NCI-H1105 treated with DMSO at 0.1 percent for 48 hours (cell line): ENCODE results near the gene TMCC1.
A peak's percentile ranks its signal among the peaks of the same experiment; 100 is the strongest.

Experiments used
- DNase-seq: peaks from one replicate; lab custom pipeline; 2025; lab: John Stamatoyannopoulos, UW

TMCC1 gene

DNA sequence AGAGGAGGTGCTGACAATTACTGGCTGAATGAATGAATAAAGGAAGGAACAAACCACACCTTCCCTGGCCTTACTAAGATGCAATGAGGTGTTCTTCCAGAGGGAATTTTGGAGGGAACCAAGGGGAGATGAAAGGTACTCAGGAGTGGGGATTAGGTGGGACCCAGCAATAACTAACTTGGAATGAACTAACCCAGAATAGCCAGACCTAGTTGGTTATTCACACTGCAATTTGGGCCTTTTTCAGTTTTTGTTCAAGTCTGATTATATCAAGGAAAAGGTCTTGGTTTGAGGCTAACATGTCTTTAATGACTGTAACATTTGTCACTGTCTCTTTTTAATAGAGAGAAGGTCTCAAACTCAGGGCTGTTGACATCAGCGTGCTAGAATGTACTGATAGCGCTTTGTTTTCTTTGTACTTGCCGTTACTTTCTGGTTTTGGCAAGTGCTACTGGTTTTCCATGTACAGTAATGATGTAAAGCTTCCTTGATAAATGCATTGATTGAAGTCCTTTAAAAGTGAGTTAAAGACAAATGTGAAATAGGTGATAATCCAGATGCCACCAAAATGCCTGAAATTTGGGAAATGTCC is 283.8 kb downstream of the TMCC1 start:
- no peak for DNase-seq

DNA sequence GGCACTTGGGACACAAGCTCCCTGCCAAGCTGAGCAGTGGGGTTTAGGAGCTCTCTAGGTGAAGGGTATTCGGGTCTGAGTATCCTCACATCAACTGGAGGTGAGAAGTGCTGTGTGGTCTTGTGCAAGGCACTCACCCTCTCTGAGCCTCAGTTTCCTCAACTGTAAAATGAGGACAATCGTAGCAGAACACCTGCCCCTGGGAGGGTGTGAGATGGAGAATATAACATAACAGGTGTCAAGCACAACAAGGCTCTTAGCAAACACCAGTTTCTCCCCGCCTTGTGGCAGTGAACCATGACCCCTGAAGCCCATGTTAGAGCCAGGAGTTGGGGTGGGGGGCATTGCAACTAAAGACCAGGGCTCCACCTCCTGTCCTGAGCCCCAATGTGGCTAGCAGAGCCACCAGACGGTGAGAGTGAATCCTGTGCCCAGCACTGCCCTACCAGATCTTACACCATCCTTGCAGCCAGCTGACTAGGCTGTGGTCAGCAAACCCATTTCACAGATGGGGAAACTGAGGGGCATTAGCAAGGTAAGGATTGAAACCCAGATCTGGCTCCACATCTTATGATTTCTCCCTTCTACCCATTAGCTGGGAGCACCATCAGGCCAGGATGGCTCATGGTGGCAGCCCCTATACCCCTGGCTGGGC is 284.4 kb downstream of the TMCC1 start:
- DNase-seq = no peak

DNA sequence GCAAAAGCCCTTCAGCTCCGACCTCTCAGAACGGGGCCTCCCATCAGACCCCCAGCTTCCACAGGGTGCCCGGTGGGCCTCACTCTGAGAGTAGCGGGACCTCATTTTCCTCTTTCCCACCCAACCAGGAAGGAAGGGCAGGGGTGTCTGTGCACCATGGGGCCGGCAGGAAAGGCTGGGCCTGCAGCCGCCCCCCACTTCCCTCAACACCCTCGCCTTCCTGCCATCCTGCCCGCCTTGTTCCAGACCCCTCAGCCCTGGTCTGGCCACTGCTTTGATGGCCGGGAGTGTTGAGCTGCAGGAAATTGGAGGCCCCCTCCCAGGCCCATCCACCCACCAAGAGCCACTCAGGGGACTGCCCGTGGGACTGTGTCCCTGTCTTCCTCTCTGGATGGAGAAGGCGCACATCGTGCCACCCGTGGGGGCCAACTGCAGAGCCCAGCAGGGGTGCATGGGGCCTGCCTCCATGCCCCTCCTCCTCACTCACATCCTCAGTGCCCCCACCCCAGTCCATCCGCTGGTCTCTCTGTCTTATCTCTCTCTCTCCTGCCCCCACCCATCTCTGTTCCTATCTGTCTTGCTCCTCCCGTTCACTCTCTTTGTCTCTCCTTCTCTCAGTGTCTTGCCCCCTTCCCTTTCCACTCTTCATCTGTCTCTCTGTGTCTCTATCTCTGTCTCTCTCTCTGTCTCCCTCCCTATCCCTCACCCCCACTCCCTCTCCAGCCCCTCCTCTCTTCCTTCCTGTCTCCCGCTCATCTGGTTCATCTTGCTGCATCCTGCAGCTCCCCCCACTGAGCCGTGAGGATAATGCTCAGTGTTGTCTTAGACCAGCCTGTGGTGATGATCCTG is 285.2 kb downstream of the TMCC1 start:
- no peak for DNase-seq

DNA sequence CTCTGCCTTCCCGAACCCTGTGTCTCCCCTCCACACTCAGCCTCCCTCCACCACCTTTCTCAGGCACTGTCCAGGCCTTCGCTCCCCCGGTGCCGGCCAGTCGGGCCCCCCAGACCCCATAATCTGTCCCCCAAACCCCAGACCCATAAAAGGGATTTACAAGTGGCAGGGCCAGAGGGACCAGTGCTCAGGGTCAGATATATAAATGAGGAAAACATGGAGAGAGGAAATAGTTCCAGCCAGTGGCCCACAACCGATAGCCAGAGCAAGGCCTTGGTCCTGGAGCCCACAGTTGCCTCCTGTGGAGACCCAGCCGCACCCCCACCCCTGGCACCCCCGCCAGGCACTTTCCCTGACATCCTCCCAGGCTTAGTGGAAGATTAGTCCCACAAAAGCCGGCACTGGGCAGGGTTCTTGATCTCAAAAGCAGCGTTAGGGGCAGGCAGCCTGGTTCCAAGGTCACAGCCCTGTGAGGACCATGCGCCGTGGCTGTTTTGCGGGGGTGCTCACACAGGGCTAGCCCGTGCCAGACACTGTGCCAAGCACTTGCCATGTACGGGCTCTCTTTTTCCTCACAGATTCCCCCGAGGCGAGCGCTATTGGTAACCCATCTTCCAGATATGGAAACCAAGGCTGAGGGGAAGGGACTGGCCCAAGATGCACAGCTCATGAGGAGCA is 286.0 kb downstream of the TMCC1 start:
- DNase-seq = no peak

DNA sequence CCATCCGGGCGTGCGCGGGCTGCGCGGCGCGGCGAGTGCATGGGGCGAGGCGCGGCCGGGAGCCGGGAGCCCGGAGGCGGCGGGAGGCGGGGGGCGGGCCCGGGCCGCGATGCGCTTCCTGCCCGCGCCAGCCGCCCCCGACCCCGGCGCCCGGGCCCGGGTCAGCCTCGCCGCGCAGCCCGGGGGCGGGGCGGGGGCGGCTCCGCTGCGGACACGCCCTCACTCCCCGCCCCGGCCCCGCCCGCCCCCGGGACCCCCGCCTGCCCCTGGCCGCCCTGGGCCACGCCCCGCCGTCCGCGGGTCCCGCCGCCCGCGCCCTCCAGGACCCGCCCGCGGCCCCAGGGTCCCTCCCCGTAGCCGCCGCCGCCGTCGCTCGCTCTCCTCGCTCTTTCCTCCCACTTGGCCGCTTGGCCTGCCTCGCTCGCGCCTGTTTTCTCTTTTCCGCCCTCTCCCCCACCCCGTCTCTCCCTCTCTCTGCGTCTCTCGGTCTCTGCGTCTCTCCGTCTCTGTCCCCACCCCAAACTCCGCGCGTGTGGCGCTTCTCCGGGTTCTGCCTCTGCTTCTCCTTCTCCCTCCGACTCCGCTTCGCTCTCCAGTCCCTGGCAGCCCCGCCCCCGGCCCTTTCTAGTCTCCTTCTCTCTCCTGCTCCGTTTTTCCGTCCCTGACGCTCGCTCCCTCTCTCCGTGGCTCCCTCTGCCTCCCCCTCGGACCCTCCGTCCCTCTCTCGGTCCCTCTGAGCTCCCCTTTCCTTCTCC is 286.7 kb downstream of the TMCC1 start, which contains the start of gene PLXND1:
Gene PLXND1, minus strand, starts transcription at position 41 of the 755 bp plus-strand sequence. Its CDS starts 37 bp downstream, at position 4.
- DNase-seq = peak; percentile 62

GRCh38 chr3:129605922-129606635 is 287.4 kb downstream of the TMCC1 start:
- DNase-seq = peak; percentile 51

DNA sequence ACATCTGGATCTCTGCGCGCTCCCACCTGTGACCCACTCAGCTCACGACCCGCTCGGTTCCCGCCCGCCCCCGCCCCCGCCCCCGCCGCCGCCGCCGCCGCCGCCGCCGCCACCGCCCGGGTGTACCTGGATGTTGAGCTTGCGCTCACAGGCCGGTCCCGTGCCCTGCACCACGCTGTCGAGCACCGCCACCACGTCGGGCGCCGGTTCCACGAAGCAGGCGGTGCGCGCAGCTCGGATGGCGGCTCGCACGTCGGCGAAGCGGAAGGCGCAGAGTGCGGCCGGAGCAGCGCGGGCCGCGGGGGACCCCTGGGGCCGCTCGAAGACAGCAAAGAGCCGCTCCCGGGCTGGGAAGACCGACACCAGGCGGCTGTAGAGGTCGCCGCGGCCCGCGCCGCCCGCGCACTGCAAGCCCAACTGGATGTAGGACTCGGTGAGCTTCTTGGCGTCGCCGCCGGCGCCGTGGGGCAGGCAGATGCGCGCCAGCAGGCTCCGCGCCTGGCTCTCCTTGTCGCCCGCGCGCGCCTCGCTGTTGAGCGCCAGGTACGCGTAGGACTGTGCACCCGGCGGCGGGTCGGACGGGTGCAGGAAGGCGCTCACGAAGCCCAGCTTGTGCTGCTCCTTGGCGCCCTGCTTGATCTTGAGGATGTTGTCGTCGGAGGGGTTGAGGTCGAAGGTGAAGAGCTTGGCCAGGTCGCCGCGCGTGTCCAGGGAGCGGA is 288.1 kb downstream of the TMCC1 start:
- DNase-seq = peak; percentile 61

DNA sequence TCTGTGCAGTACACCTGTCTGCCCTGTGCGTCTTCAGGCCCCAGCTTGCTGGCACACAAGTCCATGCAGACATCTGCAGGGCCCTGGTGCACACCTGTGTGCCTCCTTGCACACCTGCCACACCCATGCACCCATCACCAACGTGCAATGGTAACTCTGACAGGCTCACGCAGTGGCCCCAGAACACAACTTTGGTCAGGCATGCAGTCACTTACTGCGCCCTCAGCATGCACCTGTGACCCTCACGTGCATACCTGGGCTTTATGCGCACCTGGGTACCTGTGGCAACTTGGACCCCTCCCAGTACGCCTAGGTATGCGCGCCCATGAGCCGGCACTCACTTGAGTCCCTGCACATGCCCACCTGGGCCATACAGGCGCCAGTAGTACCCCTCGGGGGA is 288.7 kb downstream of the TMCC1 start:
- DNase-seq = peak; percentile 16

DNA sequence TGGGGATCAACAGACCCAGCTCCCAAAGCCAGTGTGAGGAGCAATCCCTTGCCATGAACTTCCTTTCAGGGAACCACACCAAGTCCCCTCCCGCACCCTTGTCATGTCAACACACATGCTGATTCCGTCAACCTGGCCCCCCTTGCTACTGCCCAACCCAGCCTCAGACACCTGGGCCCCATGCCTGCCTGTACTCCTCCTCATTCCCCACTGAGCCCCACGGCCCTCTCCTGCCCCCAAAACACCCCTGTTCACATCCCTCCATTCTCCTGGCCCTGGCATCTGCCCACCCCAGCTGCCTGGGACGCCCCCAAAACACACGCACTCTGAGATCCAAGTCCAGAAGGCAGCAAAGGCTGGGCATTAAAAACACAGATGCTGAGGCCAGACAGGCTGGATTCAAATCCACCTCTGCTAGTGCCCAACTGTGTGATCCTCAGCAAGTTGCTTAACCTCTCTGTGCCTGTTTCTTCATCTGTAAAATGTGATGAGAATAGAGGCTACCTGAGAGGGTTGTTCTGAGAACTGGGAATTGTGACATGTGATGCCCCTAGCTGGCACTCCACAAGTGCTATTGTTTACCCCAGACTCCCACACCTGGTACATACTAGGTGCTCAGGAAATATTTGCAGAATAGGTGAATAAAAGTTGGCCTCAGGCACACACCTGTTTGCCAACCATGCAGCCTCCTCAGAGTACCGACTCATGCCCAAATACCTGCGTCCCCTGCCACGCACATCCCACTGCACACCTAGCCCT is 289.3 kb downstream of the TMCC1 start:
- DNase-seq = no peak

- DNase-seq = no peak
Observed at GRCh38 chr3:129603561-129603942, 290.0 kb downstream of the TMCC1 start.

- no peak for DNase-seq
Observed at GRCh38 chr3:129602730-129603560, 290.6 kb downstream of the TMCC1 start.

DNA sequence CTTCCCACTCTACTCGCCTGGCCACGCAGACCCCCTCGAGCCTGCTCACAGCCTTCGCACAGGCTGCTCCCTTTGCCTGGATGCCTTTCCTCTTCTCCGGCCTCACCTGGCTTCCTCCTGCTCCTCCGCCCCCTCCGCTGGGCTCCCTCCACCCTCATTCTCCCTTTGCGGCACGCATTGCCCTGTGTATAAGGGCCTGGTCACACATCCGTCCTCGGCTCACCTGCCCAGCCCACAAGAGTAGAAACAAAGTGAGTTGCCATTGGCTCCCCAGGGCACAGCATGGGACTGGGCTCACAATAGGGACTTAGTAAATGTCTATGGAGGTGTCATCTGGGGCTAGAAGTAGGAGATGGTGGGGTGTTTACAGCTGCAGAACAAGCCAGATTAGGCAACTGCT is 291.2 kb downstream of the TMCC1 start:
- no peak for DNase-seq

DNA sequence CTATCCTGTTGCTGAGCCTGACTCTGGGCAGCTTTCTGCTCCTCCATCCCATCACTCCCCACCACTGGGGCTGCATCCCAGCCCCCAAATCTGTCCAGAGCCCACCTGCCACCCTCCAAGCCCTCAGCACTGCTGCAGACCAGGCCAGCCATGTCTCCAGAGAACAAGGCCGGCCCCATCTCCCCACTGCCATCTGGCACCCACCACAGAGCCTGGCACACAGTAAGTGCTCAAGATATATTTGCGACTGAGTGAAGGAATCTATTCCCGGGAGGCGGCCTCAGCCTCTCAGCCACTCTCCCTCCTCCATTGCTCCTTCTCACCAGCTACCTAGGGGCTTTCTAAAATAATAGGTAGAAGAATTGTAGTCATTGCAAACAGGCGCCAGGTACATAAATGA is 291.8 kb downstream of the TMCC1 start:
- DNase-seq = no peak

DNA sequence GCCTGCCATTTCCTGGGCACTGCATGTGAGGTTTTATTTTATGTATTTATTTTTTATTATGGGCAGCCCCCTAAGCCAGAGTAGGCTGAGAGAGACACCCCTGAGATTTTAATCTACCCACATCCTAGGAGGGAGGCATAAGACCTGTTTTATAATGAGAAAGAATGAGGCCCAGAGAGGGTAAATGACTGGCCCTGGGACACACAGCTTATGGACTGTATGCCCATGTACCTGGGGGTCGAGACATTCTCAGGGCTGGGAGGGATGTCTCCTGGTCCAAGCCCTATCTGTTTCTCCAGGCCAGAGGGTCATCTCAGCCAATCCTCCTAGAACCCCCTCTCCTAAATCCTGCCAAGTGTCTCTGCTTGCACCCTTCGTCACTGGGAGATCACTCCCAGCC is 293.2 kb downstream of the TMCC1 start:
- DNase-seq = no peak

- no peak for DNase-seq
Observed at GRCh38 chr3:129599607-129600006, 293.9 kb downstream of the TMCC1 start.

DNA sequence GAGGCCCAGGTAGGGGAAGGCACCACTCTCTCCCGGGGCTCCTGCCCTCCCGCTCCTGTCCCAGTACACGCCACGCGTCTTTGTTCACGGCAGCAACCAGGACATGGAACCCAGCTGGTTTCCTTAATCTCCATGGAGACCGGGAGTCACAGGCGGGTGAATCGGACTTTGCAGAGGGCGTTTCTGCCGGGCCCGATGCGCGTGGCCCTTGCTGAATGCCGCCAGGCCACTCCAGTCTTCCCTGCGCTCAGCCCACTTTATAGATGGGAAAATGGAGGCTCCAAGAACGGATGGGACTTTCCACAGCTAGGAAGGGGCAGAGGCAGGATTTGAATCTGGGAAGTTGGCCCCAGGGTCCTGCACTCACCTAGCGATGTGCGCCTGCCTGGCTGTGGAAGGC is 294.4 kb downstream of the TMCC1 start:
- DNase-seq = no peak

DNA sequence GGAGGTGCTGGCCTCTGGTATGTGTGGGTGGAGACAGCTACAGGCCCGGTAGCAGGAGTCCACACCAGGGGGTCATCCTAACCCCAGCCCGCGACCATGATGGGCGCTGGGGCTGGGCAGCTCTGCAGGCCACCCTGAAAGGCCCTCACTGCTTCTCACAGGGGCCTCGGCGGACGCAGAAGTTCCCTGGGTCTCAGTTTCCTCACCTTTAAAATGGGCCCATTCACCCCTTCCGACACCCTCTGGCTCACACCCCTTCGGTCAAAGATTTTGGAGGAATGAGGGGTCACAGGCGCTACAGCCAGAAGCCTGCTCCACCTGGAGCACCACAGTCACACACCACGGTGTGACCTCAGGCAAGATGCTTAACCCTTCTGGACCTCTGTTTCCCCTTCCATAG is 295.0 kb downstream of the TMCC1 start:
- no peak for DNase-seq

GRCh38 chr3:129598000-129598381 is 295.5 kb downstream of the TMCC1 start:
- no peak for DNase-seq
